Measurements from ENCODE around the gene ATP2C1.
"Not testable (repeated sequence)": the region's sequence is repeated elsewhere in the genome, so short reads cannot be mapped to it uniquely, and the experiment has no call there.

Gene ATP2C1

DNA sequence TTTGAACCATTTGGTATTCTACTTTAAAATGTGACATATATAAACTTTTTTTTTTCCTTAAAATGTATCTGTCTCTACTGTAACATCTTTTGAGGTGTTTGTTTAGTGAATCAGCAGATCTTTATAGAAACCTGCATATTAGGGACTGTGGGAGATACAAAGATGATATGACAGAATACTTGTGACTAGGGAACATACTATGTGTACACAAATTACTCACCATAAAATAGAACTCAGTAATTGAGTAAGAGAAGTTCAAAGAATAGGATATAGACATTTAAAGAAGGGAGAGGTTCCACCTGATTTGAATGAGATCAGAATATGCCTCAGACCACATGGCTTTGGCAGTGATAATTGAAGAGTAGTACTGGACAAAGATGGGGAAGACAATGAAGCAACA is 47.9 kb downstream of the ATP2C1 start:
- DNase-seq, result no peak

DNA sequence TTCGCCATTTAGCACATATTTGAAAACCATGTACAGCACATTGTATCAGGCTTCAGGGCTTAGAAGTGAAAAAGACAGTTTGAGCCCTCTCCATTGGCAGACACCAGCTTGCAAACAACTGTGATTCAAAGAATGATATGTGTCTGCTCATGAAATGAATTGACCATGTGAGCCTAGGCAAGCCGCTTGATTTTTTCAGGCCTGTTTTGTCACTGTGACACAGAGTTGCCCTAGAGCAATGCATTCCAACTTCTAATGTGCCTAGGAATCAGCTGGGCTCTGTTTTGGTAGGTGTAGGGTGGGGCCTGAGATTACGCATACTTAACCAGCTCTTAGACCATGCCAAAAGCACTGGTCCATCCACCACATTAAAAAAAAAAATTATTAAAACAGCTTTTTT is 53.0 kb downstream of the ATP2C1 start:
- no peak for DNase-seq

DNA sequence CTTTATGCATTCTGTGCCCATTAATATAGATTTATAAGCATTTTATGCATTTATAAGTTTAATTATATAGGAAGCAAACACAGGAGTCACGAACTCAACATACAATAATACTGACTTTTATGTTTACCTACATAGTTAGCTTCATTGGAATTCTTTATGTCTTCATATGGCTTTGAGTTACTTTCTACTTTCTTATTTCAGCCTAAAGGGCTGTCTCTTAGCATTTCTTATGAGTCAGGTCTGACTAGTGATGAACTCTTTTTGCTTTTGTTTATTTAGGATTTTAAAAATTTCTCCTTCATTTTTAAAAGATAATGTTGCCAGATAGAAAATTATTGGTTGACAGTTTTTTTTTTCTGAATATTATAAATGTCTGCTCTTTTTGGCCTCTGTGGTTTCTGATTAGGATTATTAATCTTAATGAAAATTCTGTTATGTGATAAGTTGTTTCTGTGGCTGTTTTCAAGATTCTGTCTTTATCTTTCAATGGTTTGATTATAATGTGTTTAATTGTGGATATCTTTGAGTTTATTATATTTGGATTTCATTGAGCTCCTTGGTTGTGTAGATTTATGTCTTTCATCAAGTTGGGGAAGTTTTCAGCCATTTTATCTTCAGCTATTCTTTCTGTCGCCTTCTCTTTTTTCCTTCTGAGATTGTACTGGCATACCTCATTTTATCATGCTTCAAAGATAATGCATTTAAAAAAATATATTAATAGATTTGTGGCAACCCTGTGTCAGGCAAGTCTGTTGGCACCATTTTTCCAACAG is 54.3 kb downstream of the ATP2C1 start:
- DNase-seq, result no peak

DNA sequence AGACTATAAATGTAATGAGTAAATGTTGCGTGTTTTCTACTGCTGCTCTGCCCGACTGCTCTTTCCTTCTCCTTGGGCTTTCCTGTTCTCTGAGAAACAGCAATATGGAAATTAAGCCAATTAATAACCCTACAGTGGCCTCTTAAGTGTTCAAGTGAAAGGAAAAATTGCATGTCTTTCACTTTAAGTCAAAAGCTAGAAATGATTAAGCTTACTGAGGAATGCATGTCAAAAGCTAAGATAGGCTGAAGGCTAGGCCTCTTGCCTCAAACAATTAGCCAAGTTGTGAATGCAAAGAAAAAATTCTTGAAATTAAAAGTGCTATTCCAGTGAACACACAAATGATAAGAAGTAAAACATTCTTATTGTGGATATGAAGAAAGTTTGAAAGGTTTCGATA is 55.0 kb downstream of the ATP2C1 start:
- DNase-seq, result no peak

DNA sequence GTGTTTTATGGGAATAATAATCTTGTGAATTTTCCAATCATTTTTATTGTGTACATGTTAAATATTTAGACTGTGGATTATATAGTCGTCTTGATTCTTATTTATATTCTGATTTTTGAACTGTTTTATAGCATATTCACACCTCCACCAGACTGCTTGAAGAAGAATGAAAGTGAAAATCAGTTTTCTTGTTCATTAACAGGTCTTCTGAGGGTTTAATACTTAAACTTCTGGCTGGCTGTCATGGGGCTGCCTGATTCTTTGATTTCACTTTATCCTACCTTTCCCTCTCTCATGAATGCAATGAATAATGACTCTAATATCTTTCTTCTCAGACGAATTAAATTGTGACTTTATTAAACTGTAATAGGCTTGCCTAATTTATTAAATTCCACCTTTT is 56.2 kb downstream of the ATP2C1 start:
- DNase-seq, result no peak

DNA sequence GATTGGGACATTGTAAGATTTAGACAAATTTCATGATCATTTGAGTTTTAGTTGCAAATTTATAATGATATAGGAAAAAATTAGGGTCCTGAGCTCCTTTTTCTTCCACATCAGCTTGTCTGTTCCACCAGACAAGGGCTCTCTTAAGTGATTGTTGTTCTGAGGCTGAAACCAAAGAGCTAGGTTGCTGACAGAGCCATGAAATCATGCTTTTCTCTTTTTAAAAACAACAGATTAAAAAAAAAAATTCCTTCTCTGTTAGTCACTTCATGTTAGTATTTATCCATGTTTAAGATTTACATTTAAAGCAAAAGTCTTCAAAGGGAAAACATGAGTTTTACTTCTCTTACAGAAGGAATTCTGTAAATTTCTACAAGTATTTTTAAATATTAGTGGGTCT is 56.8 kb downstream of the ATP2C1 start:
- no peak for DNase-seq

DNA sequence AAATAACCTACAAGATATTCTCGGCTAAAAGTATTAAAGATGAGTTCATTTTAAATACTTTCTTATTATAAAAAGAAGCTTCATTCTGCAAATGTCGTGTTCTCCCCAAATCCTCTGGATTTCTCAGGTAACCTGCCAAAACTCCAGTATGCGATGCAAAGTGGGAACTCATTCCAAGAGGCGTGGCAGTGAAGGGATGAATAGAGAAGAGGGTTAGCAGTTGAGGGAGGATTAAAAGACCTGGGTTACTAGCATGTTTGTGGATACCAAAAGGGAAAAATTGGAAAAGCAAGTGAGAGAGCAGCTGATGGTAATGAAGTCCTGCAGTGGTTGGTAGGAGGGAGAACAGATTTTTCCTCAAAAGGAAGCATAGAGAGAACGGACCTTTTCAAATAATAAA is 61.6 kb downstream of the ATP2C1 start:
- DNase-seq, result no peak

DNA sequence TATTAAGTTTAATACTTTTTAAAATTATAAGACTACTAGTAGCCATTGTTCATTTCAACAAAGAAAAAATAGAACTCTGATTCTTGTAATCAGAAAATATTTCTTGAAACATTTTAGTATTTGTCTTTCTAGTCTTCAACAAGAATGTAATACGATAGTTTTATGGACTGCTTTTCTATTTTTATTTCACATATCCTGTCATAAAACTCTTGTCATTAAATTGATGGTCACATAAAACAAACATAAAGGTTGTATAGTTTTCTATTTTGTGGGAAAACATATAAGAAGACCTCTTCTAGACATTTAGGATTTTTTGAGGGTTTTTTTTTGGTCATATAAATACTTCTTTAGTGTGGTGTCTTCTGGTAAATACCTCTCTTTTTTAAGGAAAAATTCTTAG is 62.4 kb downstream of the ATP2C1 start:
- DNase-seq, result no peak

DNA sequence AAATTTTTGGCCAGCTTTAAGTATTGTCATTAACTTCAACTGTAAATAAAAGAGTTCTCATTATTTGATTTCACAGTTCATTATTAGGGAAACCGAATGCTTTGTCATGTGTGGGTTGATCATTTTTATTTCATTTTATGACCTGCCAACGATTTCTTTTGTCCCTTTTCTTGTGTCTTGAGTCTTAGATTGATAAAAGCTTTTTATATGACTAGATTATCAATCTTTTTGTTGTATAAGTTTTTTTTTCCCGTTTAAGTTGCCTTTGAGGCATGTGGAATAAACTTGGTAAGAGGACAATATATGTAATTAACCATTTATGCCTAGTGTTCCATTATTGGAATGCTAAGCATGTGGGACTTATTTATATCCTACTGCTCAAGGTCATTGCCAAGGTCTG is 62.8 kb downstream of the ATP2C1 start:
- no peak for DNase-seq

DNA sequence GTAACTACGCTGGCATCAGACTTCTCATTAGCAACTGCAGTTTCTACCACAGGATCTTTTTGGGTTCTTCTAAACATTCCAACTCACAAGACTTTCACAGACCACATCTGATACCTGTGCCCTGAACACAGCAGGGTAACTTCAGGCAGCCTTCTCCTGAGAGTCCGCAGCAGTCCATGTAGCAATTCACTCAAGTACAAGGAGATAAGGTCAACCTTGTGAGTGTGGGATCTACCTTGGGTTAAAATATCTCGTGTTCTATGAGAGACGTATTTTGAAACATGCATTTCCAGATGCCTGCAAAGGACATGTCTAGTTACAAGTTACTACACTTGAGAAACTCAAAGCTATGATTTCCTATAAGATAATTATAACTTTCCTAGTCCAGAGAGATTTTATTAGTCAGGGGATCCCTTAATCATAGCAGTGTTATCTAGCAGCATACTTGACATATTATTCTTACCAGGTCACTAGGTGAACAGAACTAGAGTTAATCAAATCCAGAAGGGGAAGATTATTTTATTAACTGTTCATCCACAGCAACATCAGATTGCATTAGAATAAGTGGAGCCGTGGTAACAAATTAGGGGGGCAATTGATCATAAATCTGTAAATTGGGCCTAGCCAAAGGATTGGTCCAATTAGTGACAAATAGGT is 66.4 kb downstream of the ATP2C1 start:
- DNase-seq, result no peak

DNA sequence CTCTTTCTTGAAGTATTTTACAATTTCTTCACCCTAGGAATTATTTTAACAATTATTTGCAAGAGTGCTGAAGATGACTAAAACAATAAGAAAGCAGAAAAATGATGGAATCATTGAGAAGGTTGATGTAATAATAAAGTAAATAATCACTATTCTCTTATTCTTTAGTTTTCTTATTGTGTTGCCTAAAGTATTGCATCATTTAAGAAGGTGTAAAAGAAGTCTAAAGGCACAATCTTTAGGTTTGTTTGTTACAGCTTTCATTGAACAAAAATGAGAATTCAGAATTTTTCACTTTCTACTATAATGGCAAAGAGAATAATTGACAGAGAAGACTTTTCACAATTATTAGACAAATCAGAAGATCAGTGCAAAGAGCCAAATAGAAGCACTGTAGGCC is 67.6 kb downstream of the ATP2C1 start:
- no peak for DNase-seq

DNA sequence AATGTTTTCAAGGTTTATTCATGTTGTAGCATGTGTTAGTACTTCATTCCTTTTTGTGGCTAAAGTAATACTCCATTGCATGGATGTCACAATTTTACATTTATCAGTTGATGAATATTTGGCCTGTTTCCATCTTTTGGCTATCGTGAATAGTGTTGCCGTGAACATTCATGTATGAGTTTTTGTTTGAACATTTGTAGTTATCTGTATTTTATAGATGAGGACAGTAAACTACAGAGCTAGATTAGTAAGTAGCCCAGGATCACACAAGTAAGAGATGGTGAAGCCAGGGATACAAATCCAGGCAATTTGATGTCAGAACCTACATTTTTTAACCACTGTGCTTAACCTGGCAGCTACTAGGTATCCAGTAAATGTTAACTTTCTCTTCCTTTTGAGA is 69.6 kb downstream of the ATP2C1 start:
- DNase-seq, result no peak

DNA sequence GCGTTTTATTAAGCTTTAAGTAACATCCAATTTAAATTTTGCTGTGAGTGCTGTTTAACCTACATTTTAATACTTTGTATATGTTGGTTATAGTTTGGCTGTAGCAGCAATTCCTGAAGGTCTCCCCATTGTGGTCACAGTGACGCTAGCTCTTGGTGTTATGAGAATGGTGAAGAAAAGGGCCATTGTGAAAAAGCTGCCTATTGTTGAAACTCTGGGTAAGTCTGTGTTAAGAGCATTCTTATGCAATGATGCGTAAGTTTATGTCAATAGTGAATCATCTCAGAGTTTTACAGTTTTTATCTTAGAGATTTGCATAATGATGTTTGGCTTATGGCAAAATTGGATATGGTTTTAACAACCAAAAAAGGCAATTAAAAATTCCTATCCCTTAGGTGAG is 70.0 kb downstream of the ATP2C1 start:
- DNase-seq, result no peak

DNA sequence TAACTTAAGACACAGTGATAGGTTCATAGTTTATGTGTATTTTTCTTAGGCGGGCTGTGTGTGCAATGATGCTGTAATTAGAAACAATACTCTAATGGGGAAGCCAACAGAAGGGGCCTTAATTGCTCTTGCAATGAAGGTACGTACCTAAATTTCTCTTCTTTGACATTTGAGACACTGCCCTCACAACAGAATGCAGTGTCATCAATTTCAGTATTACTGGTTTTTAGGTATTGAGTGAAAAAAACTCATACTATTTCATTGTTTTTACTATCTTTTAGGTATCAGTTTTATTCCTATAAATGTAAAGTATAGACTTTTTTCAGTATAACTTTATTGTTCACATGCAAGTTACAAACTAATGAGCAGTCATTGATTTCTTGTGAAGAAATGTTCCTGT is 73.4 kb downstream of the ATP2C1 start:
- no peak for DNase-seq

DNA sequence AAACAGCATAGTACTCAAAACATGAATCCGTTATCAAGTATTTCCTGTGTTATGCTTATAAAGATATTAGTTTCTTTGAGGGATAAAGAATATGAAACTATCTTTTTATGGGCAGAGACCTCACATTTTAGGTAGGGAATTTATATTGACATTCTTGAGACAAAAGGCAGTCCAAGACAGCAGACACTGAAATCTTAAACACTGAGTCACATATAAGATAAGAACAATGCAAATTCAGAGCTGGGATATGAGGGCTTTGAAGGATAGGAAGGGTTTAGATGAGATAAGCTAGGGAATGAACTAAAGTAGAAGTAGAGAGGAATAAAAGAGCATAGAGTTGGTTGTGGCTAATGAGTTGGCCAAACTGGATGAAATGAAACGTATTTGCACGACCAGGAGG is 74.3 kb downstream of the ATP2C1 start:
- DNase-seq, result no peak

DNA sequence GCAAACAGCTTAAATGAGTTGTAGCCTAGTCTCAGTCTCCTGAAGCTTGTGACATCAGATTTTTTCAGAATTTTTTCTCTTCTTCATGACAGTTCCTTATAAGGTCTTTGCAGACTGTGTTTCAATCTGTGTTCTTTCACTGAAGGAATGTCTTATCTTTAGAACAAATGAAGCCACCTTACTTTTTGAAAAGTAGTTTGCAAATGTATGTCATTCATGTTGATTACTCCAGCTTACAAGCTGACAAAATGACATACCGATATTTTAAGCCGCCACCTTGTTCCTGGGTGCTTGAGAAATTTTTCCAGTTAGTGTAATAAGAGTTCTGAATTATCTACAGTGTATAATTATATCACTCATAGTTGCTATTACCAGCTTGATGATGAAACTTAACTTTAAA is 75.7 kb downstream of the ATP2C1 start:
- DNase-seq, result no peak

DNA sequence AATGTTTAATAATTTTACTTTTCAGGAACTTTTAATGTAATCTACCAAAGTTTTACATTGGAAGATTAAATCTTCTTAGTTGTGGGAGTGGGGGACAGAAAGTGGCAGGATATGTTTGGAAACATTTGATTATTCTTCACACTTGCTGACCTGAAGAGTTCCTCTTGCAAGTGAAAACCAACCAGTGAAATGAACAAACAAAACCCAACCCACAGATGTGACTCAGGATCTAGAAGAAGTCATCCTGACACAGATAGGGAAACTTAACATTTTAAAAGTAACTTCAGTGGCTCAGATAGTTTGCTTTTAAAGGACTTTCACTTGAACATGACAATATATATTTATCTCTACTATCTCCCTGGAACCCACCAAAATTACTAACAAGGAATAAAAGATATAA is 77.3 kb downstream of the ATP2C1 start:
- DNase-seq, result no peak

DNA sequence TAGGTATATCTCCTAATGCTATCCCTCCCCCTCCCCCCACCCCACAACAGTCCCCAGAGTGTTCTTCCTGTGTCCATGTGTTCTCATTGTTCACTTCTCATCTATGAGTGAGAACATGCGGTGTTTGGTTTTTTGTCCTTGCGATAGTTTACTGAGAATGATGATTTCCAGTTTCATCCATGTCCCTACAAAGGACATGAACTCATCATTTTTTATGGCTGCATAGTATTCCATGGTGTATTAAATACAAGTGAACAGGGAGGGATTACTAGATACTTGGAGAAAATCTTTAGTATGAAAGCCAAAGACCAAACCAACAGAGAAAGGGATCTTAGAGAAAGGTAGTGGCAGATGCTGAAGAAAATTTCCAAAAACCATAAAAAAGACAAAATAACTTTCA is 78.7 kb downstream of the ATP2C1 start:
- DNase-seq, result not testable (repeated sequence)

DNA sequence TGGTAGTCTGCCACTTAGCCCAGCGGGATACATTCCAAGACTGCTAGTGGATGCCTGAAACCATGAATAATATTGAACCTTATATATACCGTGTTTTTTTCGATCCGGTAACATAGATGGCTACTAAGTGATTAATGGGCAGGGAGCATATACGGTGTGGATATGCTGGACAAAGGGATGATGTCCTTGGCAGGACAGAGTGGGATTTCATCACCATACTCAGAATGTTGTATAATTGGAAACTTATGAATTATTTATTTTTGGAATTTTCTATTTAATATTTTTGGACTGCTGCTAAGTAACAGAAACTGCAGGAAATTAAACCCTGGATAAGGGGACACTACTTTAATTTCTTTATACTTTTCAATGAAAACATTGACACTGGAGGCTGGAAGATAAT is 79.5 kb downstream of the ATP2C1 start:
- no peak for DNase-seq

DNA sequence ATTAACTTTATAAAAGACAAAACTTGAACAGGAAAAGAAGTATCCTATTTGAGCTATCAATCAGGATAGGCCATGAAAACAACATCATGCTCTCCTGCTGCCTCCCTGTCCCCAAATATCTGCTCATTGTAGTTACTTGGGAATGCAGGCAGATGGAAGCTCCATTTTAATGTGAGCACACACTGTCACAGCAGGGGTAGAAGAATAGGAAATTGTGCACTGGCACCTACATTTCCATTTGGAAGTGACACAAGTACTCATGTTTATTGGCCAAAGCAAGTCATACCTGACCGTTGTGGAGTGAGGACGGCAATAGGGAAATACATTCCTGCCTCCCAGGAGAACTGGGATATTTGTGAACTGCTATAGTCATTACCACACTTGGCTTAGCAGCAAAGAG is 80.3 kb downstream of the ATP2C1 start:
- DNase-seq, result no peak

DNA sequence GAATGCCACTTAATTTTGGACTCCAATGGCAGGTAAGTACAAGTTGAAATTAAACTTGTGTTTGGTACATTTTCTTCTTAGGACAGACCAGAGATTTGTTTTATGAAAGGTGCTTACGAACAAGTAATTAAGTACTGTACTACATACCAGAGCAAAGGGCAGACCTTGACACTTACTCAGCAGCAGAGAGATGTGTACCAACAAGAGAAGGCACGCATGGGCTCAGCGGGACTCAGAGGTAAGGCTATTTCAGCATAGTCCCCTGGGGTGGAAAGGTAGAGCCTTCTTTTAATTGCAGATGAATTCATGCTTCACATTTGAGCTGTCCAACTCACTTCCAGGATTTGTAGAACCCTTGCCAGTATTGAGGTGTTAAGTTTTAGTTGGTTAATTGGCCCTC is 81.4 kb downstream of the ATP2C1 start:
- no peak for DNase-seq

DNA sequence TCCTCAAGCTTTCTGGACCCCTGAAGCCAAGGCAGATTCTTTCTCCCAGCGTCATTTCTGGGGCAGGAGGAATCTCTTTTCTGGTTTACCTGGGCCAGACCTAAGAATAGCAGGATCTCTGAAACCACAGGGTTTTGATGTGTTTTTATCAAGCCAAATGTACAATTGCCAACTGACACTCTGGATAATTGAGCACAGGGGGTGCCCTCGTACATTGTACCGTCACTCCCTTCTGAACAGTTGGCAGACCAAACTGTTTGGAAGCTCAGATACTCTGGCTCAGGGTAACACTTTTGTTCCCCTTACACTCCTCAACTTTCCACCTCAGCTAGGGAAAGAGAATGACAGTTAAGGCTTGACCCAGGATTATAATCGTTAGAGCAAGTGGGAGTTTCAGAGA is 82.8 kb downstream of the ATP2C1 start:
- no peak for DNase-seq

DNA sequence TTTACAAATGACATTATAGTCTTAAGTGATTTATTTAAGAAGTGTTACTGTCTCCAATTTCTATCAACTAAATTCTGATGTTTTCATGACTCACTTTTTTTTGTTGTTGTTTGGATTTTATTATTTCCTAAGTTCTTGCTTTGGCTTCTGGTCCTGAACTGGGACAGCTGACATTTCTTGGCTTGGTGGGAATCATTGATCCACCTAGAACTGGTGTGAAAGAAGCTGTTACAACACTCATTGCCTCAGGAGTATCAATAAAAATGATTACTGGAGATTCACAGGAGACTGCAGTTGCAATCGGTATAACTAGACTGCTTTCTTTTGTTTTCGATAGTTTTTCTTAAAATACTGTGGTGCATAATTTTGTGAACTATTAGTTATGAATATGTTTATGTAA is 85.2 kb downstream of the ATP2C1 start:
- DNase-seq, result no peak

DNA sequence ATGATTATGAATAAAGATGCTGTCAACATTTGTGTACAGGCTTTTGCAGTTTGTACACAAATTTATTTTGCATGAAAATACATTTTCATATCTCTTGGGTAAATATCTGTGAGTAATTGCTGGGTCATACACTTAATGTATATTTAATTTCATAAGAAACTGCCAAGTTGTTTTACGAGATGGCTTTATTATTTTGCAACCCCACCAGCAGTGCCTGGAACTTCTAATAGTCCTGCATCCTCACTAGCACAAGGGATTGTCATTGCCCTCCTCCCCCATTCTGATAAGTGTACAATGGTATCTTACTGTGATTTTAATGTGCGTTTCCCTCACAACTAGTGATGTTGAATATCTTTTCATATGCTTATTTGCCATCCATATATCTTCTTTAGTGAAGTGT is 87.6 kb downstream of the ATP2C1 start:
- no peak for DNase-seq

DNA sequence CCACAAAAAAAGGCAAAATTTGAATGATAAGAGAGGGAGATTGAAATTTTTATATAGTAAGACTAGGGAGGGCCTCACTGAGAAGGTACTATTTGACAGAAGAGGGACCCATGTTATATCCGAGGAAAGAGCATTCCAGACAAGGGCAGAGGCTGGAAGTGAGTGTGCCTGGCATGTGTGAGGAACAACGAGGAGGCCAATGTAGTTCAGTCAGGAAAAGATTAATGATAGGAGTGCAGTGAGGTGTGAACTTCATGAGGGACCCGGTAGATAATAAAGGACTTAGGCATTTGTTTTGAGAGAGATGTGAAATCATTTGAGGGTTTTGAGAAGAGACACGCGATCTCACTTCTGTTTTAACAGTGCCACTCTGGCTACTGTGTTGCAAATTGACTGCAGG is 96.4 kb downstream of the ATP2C1 start:
- no peak for DNase-seq

Data from RPMI8226 (cell line).